GM18526 (cell line): ENCODE data around the gene TBC1D5.

Source experiments
- POLR2A ChIP-seq: IDR thresholded peaks from 3 replicates; pipeline ENCODE4 v1.6.1; 2011; ENCODE audit not compliant: insufficient read length; ENCODE audit errors: extremely low read depth

Gene TBC1D5

GRCh38 chr3:17156864-17157263 is 585.6 kb downstream of the TBC1D5 start:
- no peak for TF ChIP-seq POLR2A

- TF ChIP-seq POLR2A: no peak
Observed at GRCh38 chr3:17155951-17156350, 586.5 kb downstream of the TBC1D5 start.

- no peak for TF ChIP-seq POLR2A
Observed at GRCh38 chr3:17154941-17155340, 587.5 kb downstream of the TBC1D5 start.

- TF ChIP-seq POLR2A: no peak
Observed at GRCh38 chr3:17154221-17154620, 588.2 kb downstream of the TBC1D5 start.

GRCh38 chr3:17153209-17153608 is 589.2 kb downstream of the TBC1D5 start:
- no peak for TF ChIP-seq POLR2A

- no peak for TF ChIP-seq POLR2A
Observed at GRCh38 chr3:17151598-17152373, 590.6 kb downstream of the TBC1D5 start.

- no peak for TF ChIP-seq POLR2A
Observed at GRCh38 chr3:17149076-17149475, 593.4 kb downstream of the TBC1D5 start.

GRCh38 chr3:17144665-17144993 is 597.8 kb downstream of the TBC1D5 start:
- TF ChIP-seq POLR2A: no peak

GRCh38 chr3:17143893-17144664 is 598.4 kb downstream of the TBC1D5 start:
- TF ChIP-seq POLR2A: no peak

- TF ChIP-seq POLR2A: no peak
Observed at GRCh38 chr3:17142516-17142915, 599.9 kb downstream of the TBC1D5 start.

GRCh38 chr3:17141699-17142098 is 600.7 kb downstream of the TBC1D5 start:
- TF ChIP-seq POLR2A: no peak

GRCh38 chr3:17140670-17141505 is 601.5 kb downstream of the TBC1D5 start:
- TF ChIP-seq POLR2A: no peak

GRCh38 chr3:17138246-17139039 is 604.0 kb downstream of the TBC1D5 start:
- TF ChIP-seq POLR2A: no peak

- TF ChIP-seq POLR2A: no peak
Observed at GRCh38 chr3:17137321-17137826, 605.1 kb downstream of the TBC1D5 start.
